ENCODE data around the gene NPC2.

NPC2 gene

GRCh38 chr14:74528886-74529285 is 35.8 kb upstream of the NPC2 start:
- no peak overlapping the region for H3K9ac ChIP-seq (ENCODE audit: low read length)
- H3K4me3 ChIP-seq (ENCODE audit: low read depth, low read length), result no peak overlapping the region
- no peaks in the 10 kb centered on the region for H3K36me3 ChIP-seq (ENCODE audit: control insufficient read depth, insufficient read depth, low read length)
- H3K27ac ChIP-seq (ENCODE audit: low read depth, low read length), result no peak overlapping the region
- H3K9me3 ChIP-seq (ENCODE audit: control insufficient read depth, insufficient read depth, low read depth, low read length), result no peaks in the 10 kb centered on the region
- no peaks in the 10 kb centered on the region for H3K4me1 ChIP-seq (ENCODE audit: control insufficient read depth, insufficient read depth, low read length)
- no peaks in the 10 kb centered on the region for H3K27me3 ChIP-seq (ENCODE audit: control insufficient read depth, insufficient read depth, low read length)

- Histone ChIP-seq H3K36me3 (ENCODE audit: control insufficient read depth, insufficient read depth, low read length) (no peaks in the 10 kb centered on the region), H3K4me1 (ENCODE audit: control insufficient read depth, insufficient read depth, low read length) (no peaks in the 10 kb centered on the region), H3K9ac (ENCODE audit: low read length) (no peak overlapping the region), H3K27ac (ENCODE audit: low read depth, low read length) (no peak overlapping the region), H3K27me3 (ENCODE audit: control insufficient read depth, insufficient read depth, low read length) (no peaks in the 10 kb centered on the region), H3K4me3 (ENCODE audit: low read depth, low read length) (no peak overlapping the region), H3K9me3 (ENCODE audit: control insufficient read depth, insufficient read depth, low read depth, low read length) (no peaks in the 10 kb centered on the region)
Observed at GRCh38 chr14:74528406-74528805, 35.3 kb upstream of the NPC2 start.

- H3K9me3 ChIP-seq (ENCODE audit: control insufficient read depth, insufficient read depth, low read depth, low read length), result no peaks in the 10 kb centered on the region
- H3K9ac ChIP-seq (ENCODE audit: low read length), result no peak overlapping the region
- no peak overlapping the region for H3K4me3 ChIP-seq (ENCODE audit: low read depth, low read length)
- H3K36me3 ChIP-seq (ENCODE audit: control insufficient read depth, insufficient read depth, low read length), result no peaks in the 10 kb centered on the region
- no peaks in the 10 kb centered on the region for H3K4me1 ChIP-seq (ENCODE audit: control insufficient read depth, insufficient read depth, low read length)
- H3K27ac ChIP-seq (ENCODE audit: low read depth, low read length), result no peak overlapping the region
- no peaks in the 10 kb centered on the region for H3K27me3 ChIP-seq (ENCODE audit: control insufficient read depth, insufficient read depth, low read length)
Observed at GRCh38 chr14:74527736-74528280, 34.7 kb upstream of the NPC2 start.

GRCh38 chr14:74526854-74527585 is 33.9 kb upstream of the NPC2 start:
- no peaks in the 10 kb centered on the region for H3K9me3 ChIP-seq (ENCODE audit: control insufficient read depth, insufficient read depth, low read depth, low read length)
- H3K27ac ChIP-seq (ENCODE audit: low read depth, low read length), result no peak overlapping the region
- no peaks in the 10 kb centered on the region for H3K36me3 ChIP-seq (ENCODE audit: control insufficient read depth, insufficient read depth, low read length)
- H3K9ac ChIP-seq (ENCODE audit: low read length), result no peak overlapping the region
- H3K27me3 ChIP-seq (ENCODE audit: control insufficient read depth, insufficient read depth, low read length), result no peaks in the 10 kb centered on the region
- no peak overlapping the region for H3K4me3 ChIP-seq (ENCODE audit: low read depth, low read length)
- H3K4me1 ChIP-seq (ENCODE audit: control insufficient read depth, insufficient read depth, low read length), result no peaks in the 10 kb centered on the region

- H3K36me3 ChIP-seq (ENCODE audit: control insufficient read depth, insufficient read depth, low read length), result no peaks in the 10 kb centered on the region
- H3K27me3 ChIP-seq (ENCODE audit: control insufficient read depth, insufficient read depth, low read length), result no peaks in the 10 kb centered on the region
- no peaks in the 10 kb centered on the region for H3K9me3 ChIP-seq (ENCODE audit: control insufficient read depth, insufficient read depth, low read depth, low read length)
- no peaks in the 10 kb centered on the region for H3K4me1 ChIP-seq (ENCODE audit: control insufficient read depth, insufficient read depth, low read length)
- no peak overlapping the region for H3K4me3 ChIP-seq (ENCODE audit: low read depth, low read length)
- no peak overlapping the region for H3K27ac ChIP-seq (ENCODE audit: low read depth, low read length)
- no peak overlapping the region for H3K9ac ChIP-seq (ENCODE audit: low read length)
Observed at GRCh38 chr14:74525361-74525851, 32.3 kb upstream of the NPC2 start.

- Histone ChIP-seq H3K27me3 (ENCODE audit: control insufficient read depth, insufficient read depth, low read length) (no peaks in the 10 kb centered on the region), H3K9ac (ENCODE audit: low read length) (no peak overlapping the region), H3K27ac (ENCODE audit: low read depth, low read length) (no peak overlapping the region)
Observed at GRCh38 chr14:74524812-74525135, 31.7 kb upstream of the NPC2 start.

GRCh38 chr14:74524076-74524811 is 31.1 kb upstream of the NPC2 start:
- Histone ChIP-seq H3K9ac (ENCODE audit: low read length) (no peak overlapping the region), H3K4me3 (ENCODE audit: low read depth, low read length) (no peak overlapping the region), H3K36me3 (ENCODE audit: control insufficient read depth, insufficient read depth, low read length) (no peaks in the 10 kb centered on the region), H3K27ac (ENCODE audit: low read depth, low read length) (no peak overlapping the region), H3K4me1 (ENCODE audit: control insufficient read depth, insufficient read depth, low read length) (no peaks in the 10 kb centered on the region), H3K27me3 (ENCODE audit: control insufficient read depth, insufficient read depth, low read length) (no peaks in the 10 kb centered on the region), H3K9me3 (ENCODE audit: control insufficient read depth, insufficient read depth, low read depth, low read length) (no peaks in the 10 kb centered on the region)

More at GRCh38 chr14:74524812-74525135, 31.7 kb upstream of the NPC2 start:
- Histone ChIP-seq H3K36me3 (ENCODE audit: control insufficient read depth, insufficient read depth, low read length) (no peaks in the 10 kb centered on the region), H3K9me3 (ENCODE audit: control insufficient read depth, insufficient read depth, low read depth, low read length) (no peaks in the 10 kb centered on the region), H3K4me3 (ENCODE audit: low read depth, low read length) (no peak overlapping the region), H3K4me1 (ENCODE audit: control insufficient read depth, insufficient read depth, low read length) (no peaks in the 10 kb centered on the region)

GRCh38 chr14:74522740-74523139 is 29.6 kb upstream of the NPC2 start:
- no peaks in the 10 kb centered on the region for H3K9me3 ChIP-seq (ENCODE audit: control insufficient read depth, insufficient read depth, low read depth, low read length)
- H3K9ac ChIP-seq (ENCODE audit: low read length), result no peak overlapping the region
- no peaks in the 10 kb centered on the region for H3K27me3 ChIP-seq (ENCODE audit: control insufficient read depth, insufficient read depth, low read length)
- H3K27ac ChIP-seq (ENCODE audit: low read depth, low read length), result no peak overlapping the region
- no peaks in the 10 kb centered on the region for H3K4me1 ChIP-seq (ENCODE audit: control insufficient read depth, insufficient read depth, low read length)
- no peaks in the 10 kb centered on the region for H3K36me3 ChIP-seq (ENCODE audit: control insufficient read depth, insufficient read depth, low read length)
- H3K4me3 ChIP-seq (ENCODE audit: low read depth, low read length), result no peak overlapping the region

- Histone ChIP-seq H3K9ac (ENCODE audit: low read length) (no peak overlapping the region), H3K27ac (ENCODE audit: low read depth, low read length) (no peak overlapping the region), H3K9me3 (ENCODE audit: control insufficient read depth, insufficient read depth, low read depth, low read length) (no peaks in the 10 kb centered on the region), H3K36me3 (ENCODE audit: control insufficient read depth, insufficient read depth, low read length) (no peaks in the 10 kb centered on the region), H3K4me1 (ENCODE audit: control insufficient read depth, insufficient read depth, low read length) (peaks cover 4% of the 10 kb centered on the region), H3K4me3 (ENCODE audit: low read depth, low read length) (no peak overlapping the region), H3K27me3 (ENCODE audit: control insufficient read depth, insufficient read depth, low read length) (no peaks in the 10 kb centered on the region)
Observed at GRCh38 chr14:74521756-74522155, 28.7 kb upstream of the NPC2 start.

- H3K27ac ChIP-seq (ENCODE audit: low read depth, low read length), result no peak overlapping the region
- no peaks in the 10 kb centered on the region for H3K9me3 ChIP-seq (ENCODE audit: control insufficient read depth, insufficient read depth, low read depth, low read length)
- peaks cover 13% of the 10 kb centered on the region for H3K4me1 ChIP-seq (ENCODE audit: control insufficient read depth, insufficient read depth, low read length)
- no peak overlapping the region for H3K9ac ChIP-seq (ENCODE audit: low read length)
- H3K27me3 ChIP-seq (ENCODE audit: control insufficient read depth, insufficient read depth, low read length), result no peaks in the 10 kb centered on the region
- H3K36me3 ChIP-seq (ENCODE audit: control insufficient read depth, insufficient read depth, low read length), result no peaks in the 10 kb centered on the region
- no peak overlapping the region for H3K4me3 ChIP-seq (ENCODE audit: low read depth, low read length)
Observed at GRCh38 chr14:74519316-74520074, 26.4 kb upstream of the NPC2 start.

GRCh38 chr14:74518221-74518620 is 25.1 kb upstream of the NPC2 start:
- H3K9ac ChIP-seq (ENCODE audit: low read length), result no peak overlapping the region
- no peaks in the 10 kb centered on the region for H3K9me3 ChIP-seq (ENCODE audit: control insufficient read depth, insufficient read depth, low read depth, low read length)
- H3K4me1 ChIP-seq (ENCODE audit: control insufficient read depth, insufficient read depth, low read length), result peaks cover 19% of the 10 kb centered on the region
- H3K27me3 ChIP-seq (ENCODE audit: control insufficient read depth, insufficient read depth, low read length), result no peaks in the 10 kb centered on the region
- H3K4me3 ChIP-seq (ENCODE audit: low read depth, low read length), result no peak overlapping the region
- H3K27ac ChIP-seq (ENCODE audit: low read depth, low read length), result no peak overlapping the region
- no peaks in the 10 kb centered on the region for H3K36me3 ChIP-seq (ENCODE audit: control insufficient read depth, insufficient read depth, low read length)

Data from HUES6 (cell line).